ENCODE results near the gene ALDH16A1.

- TF ChIP-seq CTCF (conservative IDR thresholded peaks at IDR 0.05; ENCODE audit: low read length) (no peak), EZH2phosphoT487 (IDR thresholded peaks at IDR 0.05; ENCODE audit: borderline replicate concordance) (no peak)
Measured at GRCh38 chr19:49488046-49488862, 35.2 kb downstream of the ALDH16A1 start.

Data from Loucy (cell line).